HCT116 (cell line): ENCODE results near the gene GPRIN2.

Experiments used
- CTCF ChIP-seq, 3 experiments: fragments of 200-600 bp in 1 of 3; sonication (generic) in 1 of 3; IDR thresholded peaks in 2 of 3; conservative IDR thresholded peaks in 1 of 3; 2 replicates each; pipeline ENCODE4 v1.5.1; 2012 to 2017; ENCODE audit warnings: low read depth in 2 of 3, low read length in 2 of 3, antibody characterized with exemption in 1 of 3, borderline replicate concordance in 1 of 3, control low read depth in 1 of 3, mild to moderate bottlenecking in 1 of 3, mixed read lengths in 1 of 3, mixed run types in 1 of 3, moderate library complexity in 1 of 3; ENCODE audit not compliant: insufficient read depth in 1 of 3
- EZH2 ChIP-seq: fragments of 200-600 bp; sonication (generic); IDR thresholded peaks from 2 replicates; pipeline ENCODE4 v1.6.1; 2017; ENCODE audit warnings: antibody characterized with exemption, mixed run types
- FOSL1 ChIP-seq: IDR thresholded peaks from 2 replicates; pipeline ENCODE4 v1.6.1; 2012; ENCODE audit warnings: low read depth
- POLR2A ChIP-seq: IDR thresholded peaks from 2 replicates; pipeline ENCODE4 v1.7.0; 2011; ENCODE audit warnings: borderline replicate concordance; ENCODE audit not compliant: insufficient read depth, insufficient read length; ENCODE audit errors: extremely low read depth
- POLR2AphosphoS5 ChIP-seq: IDR thresholded peaks from 2 replicates; pipeline ENCODE4 v1.6.1; 2011; ENCODE audit warnings: mild to moderate bottlenecking, low read depth, low read length, moderate library complexity
- RAD21 ChIP-seq: IDR thresholded peaks from 2 replicates; pipeline ENCODE4 v1.6.1; 2012; ENCODE audit warnings: low read depth, mild to moderate bottlenecking
- SIN3A ChIP-seq: IDR thresholded peaks from 2 replicates; pipeline ENCODE4 v1.6.1; 2012; ENCODE audit warnings: low read depth
- SP1 ChIP-seq: IDR thresholded peaks from 2 replicates; pipeline ENCODE4 v1.6.1; 2012; ENCODE audit warnings: low read depth
- YY1 ChIP-seq: IDR thresholded peaks from 2 replicates; pipeline ENCODE4 v1.6.1; 2011; ENCODE audit warnings: low read length, low read depth, moderate library complexity, mild to moderate bottlenecking; ENCODE audit not compliant: insufficient replicate concordance; ENCODE audit errors: extremely low read depth
- TF ChIP-seq, protein P1 (sequence below): IDR thresholded peaks from 2 replicates; pipeline ENCODE4 v1.6.1; 2011; ENCODE audit warnings: mild to moderate bottlenecking, low read length, moderate library complexity; ENCODE audit not compliant: insufficient replicate concordance; ENCODE audit errors: extremely low read depth

GRCh38 chr10:46559231-46559671 lies 2.8 kb upstream of the GPRIN2 start:
- TF ChIP-seq YY1 (no peak), POLR2A (no peak), CTCF (IDR thresholded peaks at IDR 0.05 in 2 of 3, conservative IDR thresholded peaks at IDR 0.05 in 1 of 3; ENCODE audit: borderline replicate concordance in 1 of 3, insufficient read depth in 1 of 3, low read depth in 2 of 3, low read length in 2 of 3) (no peak), EZH2 (no peak), SIN3A (no peak), POLR2AphosphoS5 (no peak), SP1 (no peak), RAD21 (no peak), FOSL1 (no peak)
- TF ChIP-seq, protein P1, sequence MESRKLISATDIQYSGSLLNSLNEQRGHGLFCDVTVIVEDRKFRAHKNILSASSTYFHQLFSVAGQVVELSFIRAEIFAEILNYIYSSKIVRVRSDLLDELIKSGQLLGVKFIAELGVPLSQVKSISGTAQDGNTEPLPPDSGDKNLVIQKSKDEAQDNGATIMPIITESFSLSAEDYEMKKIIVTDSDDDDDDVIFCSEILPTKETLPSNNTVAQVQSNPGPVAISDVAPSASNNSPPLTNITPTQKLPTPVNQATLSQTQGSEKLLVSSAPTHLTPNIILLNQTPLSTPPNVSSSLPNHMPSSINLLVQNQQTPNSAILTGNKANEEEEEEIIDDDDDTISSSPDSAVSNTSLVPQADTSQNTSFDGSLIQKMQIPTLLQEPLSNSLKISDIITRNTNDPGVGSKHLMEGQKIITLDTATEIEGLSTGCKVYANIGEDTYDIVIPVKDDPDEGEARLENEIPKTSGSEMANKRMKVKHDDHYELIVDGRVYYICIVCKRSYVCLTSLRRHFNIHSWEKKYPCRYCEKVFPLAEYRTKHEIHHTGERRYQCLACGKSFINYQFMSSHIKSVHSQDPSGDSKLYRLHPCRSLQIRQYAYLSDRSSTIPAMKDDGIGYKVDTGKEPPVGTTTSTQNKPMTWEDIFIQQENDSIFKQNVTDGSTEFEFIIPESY, result no peak
